Measurements from ENCODE around the gene PRODH.

DNA sequence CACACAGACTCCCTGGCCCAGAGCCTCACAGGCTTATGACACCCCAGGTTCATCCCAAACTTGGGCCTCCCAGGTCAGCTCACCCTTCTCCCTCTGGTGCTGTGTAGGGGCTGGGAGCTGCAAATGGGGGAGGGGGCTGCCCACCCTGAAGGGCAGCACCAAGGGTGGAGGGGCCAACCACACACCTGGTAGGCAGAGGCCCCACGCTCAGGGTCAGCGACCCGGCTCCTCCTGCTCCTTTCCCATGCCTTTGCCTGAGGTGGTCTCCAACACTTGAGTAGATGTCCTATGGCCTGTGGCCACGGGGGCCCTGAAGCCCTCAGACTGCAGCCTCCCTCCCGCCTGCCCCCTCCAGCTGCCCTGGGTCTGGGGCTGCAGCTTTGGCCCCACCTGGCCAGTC is 26.5 kb downstream of the PRODH start:
- TF ChIP-seq POLR2A (IDR thresholded peaks at IDR 0.05; ENCODE audit: low read depth, low read length) (no peak), PAX5 (IDR thresholded peaks at IDR 0.05; ENCODE audit: insufficient read depth, low read length, severe bottlenecking) (no peak), TAF1 (IDR thresholded peaks at IDR 0.05; ENCODE audit: low read depth, low read length) (no peak), POLR2AphosphoS5 (IDR thresholded peaks at IDR 0.05; ENCODE audit: low read depth, low read length) (no peak)
